ENCODE measurements around the gene FOLR1.

FOLR1 gene

DNA sequence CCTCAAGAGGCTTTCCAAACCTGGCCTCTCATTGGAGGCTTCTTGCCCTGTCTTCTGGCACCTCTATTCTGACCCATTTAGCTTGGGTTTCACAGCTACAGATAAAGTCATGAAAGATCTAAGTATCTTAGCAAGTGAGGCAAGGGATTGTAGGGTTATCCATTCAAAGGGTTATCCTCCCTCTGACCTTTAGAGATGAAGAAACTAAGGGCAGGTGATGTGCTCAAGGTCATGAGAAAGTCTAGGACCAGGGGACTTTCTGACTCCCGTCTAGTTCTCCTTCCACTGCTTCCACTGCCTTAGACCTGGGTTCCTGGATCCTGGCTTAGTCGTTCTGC lies 44.8 kb downstream of the FOLR1 start:
- DNase-seq, result no peak

DNA sequence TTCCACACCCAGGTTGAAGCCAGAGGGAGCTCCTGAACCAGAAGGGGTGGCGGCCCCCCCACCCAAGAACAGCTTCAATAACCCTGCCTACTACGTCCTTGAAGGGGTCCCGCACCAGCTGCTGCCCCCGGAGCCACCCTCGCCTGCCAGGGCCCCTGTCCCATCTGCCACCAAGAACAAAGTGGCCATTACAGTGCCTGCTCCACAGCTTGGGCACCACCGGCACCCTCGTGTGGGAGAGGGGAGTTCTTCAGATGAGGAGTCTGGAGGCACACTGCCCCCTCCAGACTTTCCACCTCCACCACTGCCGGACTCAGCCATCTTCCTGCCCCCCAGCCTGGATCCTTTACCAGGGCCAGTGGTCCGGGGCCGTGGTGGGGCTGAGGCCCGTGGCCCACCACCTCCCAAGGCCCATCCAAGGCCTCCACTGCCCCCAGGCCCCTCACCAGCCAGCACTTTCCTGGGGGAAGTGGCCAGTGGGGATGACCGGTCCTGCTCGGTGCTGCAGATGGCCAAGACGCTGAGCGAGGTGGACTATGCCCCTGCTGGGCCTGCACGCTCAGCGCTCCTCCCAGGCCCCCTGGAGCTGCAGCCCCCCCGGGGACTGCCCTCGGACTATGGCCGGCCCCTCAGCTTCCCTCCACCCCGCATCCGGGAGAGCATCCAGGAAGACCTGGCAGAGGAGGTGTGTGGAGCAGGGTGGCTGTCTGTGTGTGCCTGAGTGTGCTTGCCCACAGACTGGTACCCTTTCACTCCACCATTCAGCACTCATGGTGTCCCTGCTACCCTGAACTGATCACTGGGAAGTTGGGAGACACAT lies 45.4 kb downstream of the FOLR1 start:
- no peak for DNase-seq

DNA sequence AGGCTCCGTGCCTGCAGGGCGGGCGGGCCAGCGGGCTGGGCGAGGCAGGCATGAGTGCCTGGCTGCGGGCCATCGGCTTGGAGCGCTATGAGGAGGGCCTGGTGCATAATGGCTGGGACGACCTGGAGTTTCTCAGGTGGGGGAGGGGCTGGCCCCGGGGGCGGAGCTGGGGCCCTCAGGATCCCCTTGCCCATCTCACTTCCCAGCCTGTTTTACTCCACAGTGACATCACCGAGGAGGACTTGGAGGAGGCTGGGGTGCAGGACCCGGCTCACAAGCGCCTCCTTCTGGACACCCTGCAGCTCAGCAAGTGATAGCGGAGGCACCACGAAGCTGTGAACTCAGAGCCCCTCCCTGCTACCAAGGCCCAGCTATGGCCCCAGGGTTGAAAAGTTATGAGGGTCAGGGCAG lies 46.1 kb downstream of the FOLR1 start:
- peak; percentile 63 for DNase-seq

- DNase-seq, result no peak
These were observed 46.8 kb downstream of the FOLR1 start for GRCh38 chr11:72238492-72239312.

DNA sequence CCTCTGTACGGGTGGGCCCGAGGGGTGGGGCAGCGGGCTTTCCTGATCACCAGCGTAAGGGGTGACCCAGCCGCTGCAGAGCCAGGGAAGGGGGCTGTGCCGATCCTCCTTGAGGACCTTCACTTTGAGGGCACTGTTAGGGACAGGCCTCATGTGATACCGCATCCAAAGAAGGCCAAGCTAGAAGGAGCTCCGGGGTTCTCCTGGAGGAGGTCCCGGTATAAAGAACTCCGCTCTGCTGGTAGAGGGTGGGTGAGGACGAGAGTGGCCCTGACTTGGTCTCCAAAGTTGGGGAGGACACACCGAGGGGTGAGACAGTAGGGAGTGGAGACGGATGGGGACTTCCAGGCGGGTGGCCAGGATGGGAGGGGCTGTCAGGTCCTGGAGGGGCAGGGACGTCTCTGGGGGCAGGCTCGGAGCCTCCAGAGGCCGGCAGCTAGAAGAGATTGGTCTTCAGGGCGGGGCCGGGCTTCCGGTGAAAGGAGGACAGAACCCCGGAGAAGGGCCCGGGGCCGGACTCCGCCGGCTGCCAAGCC lies 47.4 kb downstream of the FOLR1 start:
- no peak for DNase-seq

- DNase-seq, result no peak
These were observed 48.0 kb downstream of the FOLR1 start for GRCh38 chr11:72239849-72240460.

GRCh38 chr11:72240461-72241290 lies 48.7 kb downstream of the FOLR1 start:
- DNase-seq, result no peak

- no peak for DNase-seq
These were observed 49.4 kb downstream of the FOLR1 start for GRCh38 chr11:72241291-72241781.

GRCh38 chr11:72242141-72242540 lies 50.2 kb downstream of the FOLR1 start:
- no peak for DNase-seq

- no peak for DNase-seq
These were observed 51.5 kb downstream of the FOLR1 start for GRCh38 chr11:72243173-72244059.

DNA sequence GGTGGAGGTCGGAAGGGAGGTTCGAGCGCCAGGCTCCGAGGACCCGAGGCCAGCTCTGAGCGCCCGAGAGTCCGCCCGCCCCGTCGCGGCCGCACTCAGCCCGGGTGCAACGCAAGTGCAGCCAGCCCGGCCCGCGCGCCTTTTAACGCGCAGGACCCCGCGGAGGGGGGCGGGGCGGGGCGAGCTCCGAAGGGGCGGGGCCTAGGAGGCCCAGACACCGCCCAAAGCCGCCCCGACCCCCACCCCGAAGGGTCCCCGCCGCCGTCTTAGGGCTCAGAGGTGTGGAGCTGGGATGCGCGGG lies 52.1 kb downstream of the FOLR1 start, which contains the start of gene PHOX2A:
Gene PHOX2A, minus strand, starts transcription at position 117 of the 301 bp plus-strand sequence. CDS start 172 bp downstream, outside the sequence.
- DNase-seq, result no peak

GRCh38 chr11:72244361-72245262 lies 52.7 kb downstream of the FOLR1 start:
- no peak for DNase-seq

DNA sequence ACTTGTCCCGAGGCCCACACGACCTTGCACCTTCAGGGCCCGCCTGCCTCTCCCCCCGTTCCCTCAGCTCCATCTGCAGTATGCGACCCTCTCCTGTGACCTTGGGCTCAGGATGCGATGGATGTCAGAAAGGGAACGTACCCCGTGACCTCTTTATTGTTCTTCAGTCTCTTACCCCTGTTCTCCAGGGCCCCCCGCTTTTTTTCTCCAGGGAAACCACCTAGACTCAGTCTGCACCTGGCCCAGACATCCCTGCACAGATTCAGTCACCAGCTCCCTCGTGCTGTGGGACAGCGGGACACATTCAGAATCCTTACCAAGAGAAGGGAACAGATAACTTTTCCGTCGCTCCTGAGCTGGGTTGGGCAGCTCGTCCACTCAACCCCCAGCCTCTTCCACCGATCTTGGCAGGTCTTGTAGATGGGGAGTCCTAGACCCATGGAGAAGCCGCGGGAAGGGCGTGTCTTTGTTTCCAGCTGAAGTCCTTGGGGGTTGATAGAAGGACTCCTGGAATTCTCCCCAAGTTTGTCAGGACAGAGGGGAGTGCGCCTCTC lies 53.4 kb downstream of the FOLR1 start:
- DNase-seq, result no peak

Data from CD4-positive, alpha-beta T cell treated with Interleukin-17A for 4 hours (primary cell).